ENCODE results near the gene GRAP2.

- no peak for TF ChIP-seq POLR2A (IDR thresholded peaks at IDR 0.05; ENCODE audit: low read length)
- TF ChIP-seq GATA1 (IDR thresholded peaks at IDR 0.05; ENCODE audit: low read depth, low read length): no peak
Observed at GRCh38 chr22:39979458-39979857, 78.6 kb downstream of the GRAP2 start.

All from erythroblast (primary cell).